Fibroblast of lung (primary cell): ENCODE results near the gene SPATC1L.

Experiments used
- EZH2 ChIP-seq: IDR thresholded peaks from 2 replicates; pipeline ENCODE4 v1.5.1; 2012; ENCODE audit warnings: low read length, control low read depth, mild to moderate bottlenecking; ENCODE audit errors: missing control alignments
- TF ChIP-seq, protein P1 (sequence below), 2 donors: IDR thresholded peaks in 1 of 2; conservative IDR thresholded peaks in 1 of 2; 1 replicate in 1 of 2; 2 replicates in 1 of 2; pipeline ENCODE4 v1.5.1; 2011 to 2012; ENCODE audit warnings: low read length in 2 of 2, control low read depth in 1 of 2, inconsistent platforms in 1 of 2, low read depth in 1 of 2, mild to moderate bottlenecking in 1 of 2

GRCh38 chr21:46158666-46159300, 25.5 kb downstream of the SPATC1L start:
- no peak for TF ChIP-seq EZH2
- TF ChIP-seq, protein P1, sequence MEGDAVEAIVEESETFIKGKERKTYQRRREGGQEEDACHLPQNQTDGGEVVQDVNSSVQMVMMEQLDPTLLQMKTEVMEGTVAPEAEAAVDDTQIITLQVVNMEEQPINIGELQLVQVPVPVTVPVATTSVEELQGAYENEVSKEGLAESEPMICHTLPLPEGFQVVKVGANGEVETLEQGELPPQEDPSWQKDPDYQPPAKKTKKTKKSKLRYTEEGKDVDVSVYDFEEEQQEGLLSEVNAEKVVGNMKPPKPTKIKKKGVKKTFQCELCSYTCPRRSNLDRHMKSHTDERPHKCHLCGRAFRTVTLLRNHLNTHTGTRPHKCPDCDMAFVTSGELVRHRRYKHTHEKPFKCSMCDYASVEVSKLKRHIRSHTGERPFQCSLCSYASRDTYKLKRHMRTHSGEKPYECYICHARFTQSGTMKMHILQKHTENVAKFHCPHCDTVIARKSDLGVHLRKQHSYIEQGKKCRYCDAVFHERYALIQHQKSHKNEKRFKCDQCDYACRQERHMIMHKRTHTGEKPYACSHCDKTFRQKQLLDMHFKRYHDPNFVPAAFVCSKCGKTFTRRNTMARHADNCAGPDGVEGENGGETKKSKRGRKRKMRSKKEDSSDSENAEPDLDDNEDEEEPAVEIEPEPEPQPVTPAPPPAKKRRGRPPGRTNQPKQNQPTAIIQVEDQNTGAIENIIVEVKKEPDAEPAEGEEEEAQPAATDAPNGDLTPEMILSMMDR (conservative IDR thresholded peaks at IDR 0.05 in 1 of 2, IDR thresholded peaks at IDR 0.05 in 1 of 2; ENCODE audit: low read depth in 1 of 2, low read length in 2 of 2): no peak
